ENCODE data around the gene TEAD4.

The TEAD4 gene

GRCh38 chr12:3032161-3032560 is 73.0 kb downstream of the TEAD4 start:
- no peak for DNase-seq (ENCODE audit: low read depth, low spot score)

- peak; percentile 53 for DNase-seq (ENCODE audit: low read depth, low spot score)
Measured at GRCh38 chr12:3032770-3033538, 73.8 kb downstream of the TEAD4 start.

GRCh38 chr12:3033539-3033867 is 74.3 kb downstream of the TEAD4 start:
- DNase-seq (ENCODE audit: low read depth, low spot score), result no peak

GRCh38 chr12:3034067-3034750 is 75.0 kb downstream of the TEAD4 start:
- peak; percentile 86 for DNase-seq (ENCODE audit: low read depth, low spot score)

GRCh38 chr12:3035171-3035570 is 76.0 kb downstream of the TEAD4 start:
- no peak for DNase-seq (ENCODE audit: low read depth, low spot score)

- DNase-seq (ENCODE audit: low read depth, low spot score), result no peak
Measured at GRCh38 chr12:3035815-3036702, 76.9 kb downstream of the TEAD4 start.

- no peak for DNase-seq (ENCODE audit: low read depth, low spot score)
Measured at GRCh38 chr12:3036901-3037600, 77.9 kb downstream of the TEAD4 start.

- no peak for DNase-seq (ENCODE audit: low read depth, low spot score)
Measured at GRCh38 chr12:3038166-3038565, 79.0 kb downstream of the TEAD4 start.

GRCh38 chr12:3038926-3039510 is 79.8 kb downstream of the TEAD4 start:
- DNase-seq (ENCODE audit: low read depth, low spot score), result no peak

- DNase-seq (ENCODE audit: low read depth, low spot score), result no peak
Measured at GRCh38 chr12:3040026-3040656, 80.9 kb downstream of the TEAD4 start.

- DNase-seq (ENCODE audit: low read depth, low spot score), result no peak
Measured at GRCh38 chr12:3040663-3041544, 81.7 kb downstream of the TEAD4 start.

- peak; percentile 87 for DNase-seq (ENCODE audit: low read depth, low spot score)
Measured at GRCh38 chr12:3041558-3042164, 82.5 kb downstream of the TEAD4 start.

- peak; percentile 29 for DNase-seq (ENCODE audit: low read depth, low spot score)
Measured at GRCh38 chr12:3042394-3042793, 83.2 kb downstream of the TEAD4 start.

GRCh38 chr12:3042826-3043225 is 83.6 kb downstream of the TEAD4 start:
- DNase-seq (ENCODE audit: low read depth, low spot score), result no peak

GRCh38 chr12:3043406-3043805 is 84.2 kb downstream of the TEAD4 start:
- no peak for DNase-seq (ENCODE audit: low read depth, low spot score)

- DNase-seq (ENCODE audit: low read depth, low spot score), result no peak
Measured at GRCh38 chr12:3044141-3044630, 85.0 kb downstream of the TEAD4 start.

GRCh38 chr12:3045494-3045893 is 86.3 kb downstream of the TEAD4 start:
- DNase-seq (ENCODE audit: low read depth, low spot score), result no peak

GRCh38 chr12:3045989-3046388 is 86.8 kb downstream of the TEAD4 start:
- DNase-seq (ENCODE audit: low read depth, low spot score), result no peak
